ENCODE measurements around the gene SPCS1.

DNA sequence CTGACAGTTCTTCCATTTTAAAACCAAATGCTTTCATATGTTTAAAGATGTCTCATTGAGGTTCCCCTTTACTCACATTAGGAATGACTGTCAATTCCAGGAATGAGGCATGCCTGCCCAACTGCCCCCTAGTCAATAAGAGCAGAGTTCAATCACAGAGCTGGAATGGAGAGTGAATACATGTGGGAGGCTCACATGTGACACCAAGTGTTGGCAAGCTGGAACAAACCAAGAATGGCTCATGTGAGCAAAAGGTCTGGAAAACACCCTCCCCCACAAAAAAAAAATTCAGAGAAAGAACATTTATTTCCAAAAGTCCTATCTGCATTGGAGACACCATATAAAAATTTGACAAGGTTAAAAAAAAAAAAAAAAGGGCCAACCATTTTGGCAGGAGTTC is 23.9 kb upstream of the SPCS1 start:
- TF ChIP-seq, protein P1, sequence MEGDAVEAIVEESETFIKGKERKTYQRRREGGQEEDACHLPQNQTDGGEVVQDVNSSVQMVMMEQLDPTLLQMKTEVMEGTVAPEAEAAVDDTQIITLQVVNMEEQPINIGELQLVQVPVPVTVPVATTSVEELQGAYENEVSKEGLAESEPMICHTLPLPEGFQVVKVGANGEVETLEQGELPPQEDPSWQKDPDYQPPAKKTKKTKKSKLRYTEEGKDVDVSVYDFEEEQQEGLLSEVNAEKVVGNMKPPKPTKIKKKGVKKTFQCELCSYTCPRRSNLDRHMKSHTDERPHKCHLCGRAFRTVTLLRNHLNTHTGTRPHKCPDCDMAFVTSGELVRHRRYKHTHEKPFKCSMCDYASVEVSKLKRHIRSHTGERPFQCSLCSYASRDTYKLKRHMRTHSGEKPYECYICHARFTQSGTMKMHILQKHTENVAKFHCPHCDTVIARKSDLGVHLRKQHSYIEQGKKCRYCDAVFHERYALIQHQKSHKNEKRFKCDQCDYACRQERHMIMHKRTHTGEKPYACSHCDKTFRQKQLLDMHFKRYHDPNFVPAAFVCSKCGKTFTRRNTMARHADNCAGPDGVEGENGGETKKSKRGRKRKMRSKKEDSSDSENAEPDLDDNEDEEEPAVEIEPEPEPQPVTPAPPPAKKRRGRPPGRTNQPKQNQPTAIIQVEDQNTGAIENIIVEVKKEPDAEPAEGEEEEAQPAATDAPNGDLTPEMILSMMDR (IDR thresholded peaks at IDR 0.05) = peak; percentile 48
- TF ChIP-seq POLR2AphosphoS5 (IDR thresholded peaks at IDR 0.05; ENCODE audit: low read depth, low read length) (no peak), FOXJ3 (CRISPR knock-in tag; IDR thresholded peaks at IDR 0.05) (no peak), SIN3A (IDR thresholded peaks at IDR 0.05; ENCODE audit: borderline replicate concordance, low read depth, low read length) (0 out of 2 replicates have a peak, but pooled peaks have one; percentile 42), RXRA (IDR thresholded peaks at IDR 0.05; ENCODE audit: borderline replicate concordance, low read depth) (no peak), YY1 (IDR thresholded peaks at IDR 0.05; ENCODE audit: low read depth) (no peak), JUND (IDR thresholded peaks at IDR 0.05) (no peak)
- TF ChIP-seq, protein P2, sequence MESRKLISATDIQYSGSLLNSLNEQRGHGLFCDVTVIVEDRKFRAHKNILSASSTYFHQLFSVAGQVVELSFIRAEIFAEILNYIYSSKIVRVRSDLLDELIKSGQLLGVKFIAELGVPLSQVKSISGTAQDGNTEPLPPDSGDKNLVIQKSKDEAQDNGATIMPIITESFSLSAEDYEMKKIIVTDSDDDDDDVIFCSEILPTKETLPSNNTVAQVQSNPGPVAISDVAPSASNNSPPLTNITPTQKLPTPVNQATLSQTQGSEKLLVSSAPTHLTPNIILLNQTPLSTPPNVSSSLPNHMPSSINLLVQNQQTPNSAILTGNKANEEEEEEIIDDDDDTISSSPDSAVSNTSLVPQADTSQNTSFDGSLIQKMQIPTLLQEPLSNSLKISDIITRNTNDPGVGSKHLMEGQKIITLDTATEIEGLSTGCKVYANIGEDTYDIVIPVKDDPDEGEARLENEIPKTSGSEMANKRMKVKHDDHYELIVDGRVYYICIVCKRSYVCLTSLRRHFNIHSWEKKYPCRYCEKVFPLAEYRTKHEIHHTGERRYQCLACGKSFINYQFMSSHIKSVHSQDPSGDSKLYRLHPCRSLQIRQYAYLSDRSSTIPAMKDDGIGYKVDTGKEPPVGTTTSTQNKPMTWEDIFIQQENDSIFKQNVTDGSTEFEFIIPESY (IDR thresholded peaks at IDR 0.05; ENCODE audit: borderline replicate concordance, low read depth) = no peak
